HL-60 (cell line): Measurements from ENCODE around the gene C15orf61.

Source experiments
- CTCF ChIP-seq: IDR thresholded peaks from one replicate; pipeline ENCODE4 v1.5.1; 2011; ENCODE audit warnings: low read length, control low read depth, inconsistent platforms; ENCODE audit not compliant: insufficient read depth
- POLR2AphosphoS5 ChIP-seq: IDR thresholded peaks from 2 replicates; pipeline ENCODE4 v1.6.1; 2012; ENCODE audit warnings: low read depth
- SPI1 ChIP-seq: IDR thresholded peaks from 2 replicates; pipeline ENCODE4 v1.6.1; 2012; ENCODE audit warnings: low read depth, mild to moderate bottlenecking, borderline replicate concordance

GRCh38 chr15:67544475-67544874 lies 23.5 kb downstream of the C15orf61 start:
- TF ChIP-seq CTCF (no peak), POLR2AphosphoS5 (no peak), SPI1 (no peak)
